Adipose tissue (tissue), 3 donors: ENCODE measurements around the gene TSSK3. TPM values are rescaled to one million over a fixed set of nuclear protein-coding genes. Genes with fewer than 3 reads are reported as not detected.
"Not testable (repeated sequence)": the region's sequence is repeated elsewhere in the genome, so short reads cannot be mapped to it uniquely, and the experiment has no call there.

Source experiments
- H3K27ac ChIP-seq: one replicate; pipeline ENCODE4 v1.5.1; 2013; ENCODE audit warnings: low read depth, low read length
- WGBS, 3 donors: extraction: QIAGEN DNeasy Blood & Tissue Kit; methylation state at CpG; one replicate each; pipeline ENCODE4 v1.1.7; 2013; 5-methylcytosine and 5-hydroxymethylcytosine counted together
- polyA plus RNA-seq, 3 donors: library from polyadenylated mRNA; stranded (reverse); fragments of 200-250 nt; gene quantifications; one replicate each; pipeline ENCODE4 v1.2.3, GENCODE V29; 2013
- donor health status: healthy with polysubstance abuse.
- donor health status: Bipolar disorder and iron deficiency.
- donor health status: healthy.

The TSSK3 gene
- polyA plus RNA-seq, 3 donors = 0.22 to 0.66 (median 0.34) TPM

DNA sequence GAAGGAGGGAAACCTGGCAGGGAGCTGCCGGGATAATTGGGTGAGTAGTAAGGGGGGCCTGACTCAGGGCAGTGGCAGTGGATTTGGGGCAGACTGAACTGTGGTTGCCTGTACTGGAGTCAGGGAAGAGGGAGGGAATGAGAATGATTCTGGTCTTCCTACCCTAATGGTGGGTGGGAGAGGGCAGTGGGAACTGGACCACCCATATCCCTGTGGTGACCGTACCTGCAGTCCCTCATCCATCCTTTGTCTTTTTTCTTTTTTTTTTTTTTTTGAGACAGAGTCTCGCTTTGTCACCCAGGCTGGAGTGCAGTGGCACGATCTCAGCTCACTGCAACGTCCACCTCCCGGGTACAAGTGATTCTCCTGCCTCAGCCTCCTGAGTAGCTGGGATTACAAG is 6.6 kb upstream of the TSSK3 start:
- 92 to 96% (median 92%) methylated on average over 6 of the region's 6 CpGs for WGBS, 3 donors
- not testable (repeated sequence) for H3K27ac ChIP-seq

DNA sequence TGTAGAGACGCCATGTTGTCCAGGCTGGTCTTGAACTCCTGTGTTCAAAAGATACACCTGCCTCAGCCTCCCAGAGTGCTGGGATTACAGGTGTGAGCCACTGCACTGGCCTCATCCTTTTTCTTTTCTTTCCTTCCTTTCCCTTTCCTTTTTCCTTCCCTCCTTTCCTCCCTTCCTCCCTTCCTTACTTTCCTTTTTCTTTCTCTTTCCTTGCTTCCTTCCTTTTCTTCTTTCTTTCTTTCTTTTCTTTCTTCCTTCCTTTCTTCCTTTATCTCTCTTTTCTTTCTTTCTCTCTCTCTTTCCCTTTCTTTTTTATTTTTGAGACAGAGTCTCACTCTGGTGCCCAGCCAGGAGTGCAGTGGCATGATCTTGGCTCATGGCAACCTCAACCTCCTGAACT is 5.9 kb upstream of the TSSK3 start:
- no peak overlapping the region for H3K27ac ChIP-seq
- 95 to 100% (median 96%) methylated on average over 1 of the region's 1 CpG for WGBS, 3 donors

DNA sequence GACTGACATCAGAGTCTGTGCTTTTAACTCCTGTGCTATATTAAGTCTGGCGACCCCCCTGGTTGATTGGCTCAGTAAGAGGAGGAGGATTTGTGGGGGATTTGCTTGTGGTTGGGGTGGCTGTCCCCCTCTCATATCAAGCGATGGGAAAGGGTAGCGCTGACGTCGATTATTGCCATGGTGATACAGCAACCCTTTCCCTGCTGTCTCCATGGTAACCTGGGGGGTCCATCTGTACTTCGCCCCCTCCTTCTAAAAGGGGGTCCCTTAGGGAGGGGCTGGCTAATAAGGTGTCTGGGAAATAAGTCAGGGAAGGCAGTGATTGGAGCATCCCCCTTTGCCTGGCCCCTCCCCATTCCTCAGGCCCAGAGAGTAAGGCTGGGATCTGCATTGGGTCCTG is 4.7 kb upstream of the TSSK3 start:
- WGBS, 3 donors = 74 to 79% (median 78%) methylated on average over 6 of the region's 6 CpGs

DNA sequence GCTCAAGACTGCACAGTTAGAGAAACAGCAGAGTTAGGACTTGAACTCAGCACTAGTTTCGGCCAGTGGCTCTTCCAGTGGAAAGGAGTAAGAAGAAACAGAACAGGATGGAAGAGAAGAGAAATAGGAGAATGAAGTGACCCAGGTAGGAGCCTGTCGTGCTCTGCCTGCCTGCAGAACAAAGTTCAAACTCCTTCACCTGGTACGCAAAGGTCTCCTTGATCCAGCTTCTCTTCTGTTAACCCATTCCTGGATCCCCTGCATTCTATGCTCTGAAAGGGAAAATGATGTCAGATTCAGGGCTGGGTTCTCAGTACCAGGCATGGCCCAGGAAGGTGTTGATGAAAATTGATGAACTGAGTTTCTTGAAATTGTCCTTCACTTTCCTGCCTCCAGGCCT is 3.9 kb upstream of the TSSK3 start:
- no peak overlapping the region for H3K27ac ChIP-seq
- WGBS, 3 donors = 51 to 94% (median 78%) methylated on average over 3 of the region's 3 CpGs

More for the DNA sequence above, 4.7 kb upstream of the TSSK3 start:
- H3K27ac ChIP-seq = no peak overlapping the region

DNA sequence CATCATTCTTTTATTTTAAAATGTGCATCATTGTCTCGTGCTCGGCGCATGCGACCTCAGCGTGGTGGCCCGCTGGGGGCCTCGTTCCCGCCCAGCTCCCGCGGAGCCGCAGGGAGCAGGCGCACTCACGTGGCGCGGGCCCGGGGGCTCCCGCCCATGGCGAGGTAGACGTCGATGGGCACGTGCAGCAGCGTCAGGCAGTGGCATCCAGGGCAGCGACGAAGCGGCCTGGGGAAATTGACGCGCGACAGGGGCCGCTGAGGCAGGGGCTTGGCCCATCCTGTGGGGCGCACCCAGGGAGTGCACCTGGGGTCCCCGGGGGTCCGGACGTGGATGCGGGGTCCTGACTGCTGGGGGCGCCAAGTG is 1.0 kb upstream of the TSSK3 start:
- H3K27ac ChIP-seq = no peak overlapping the region

DNA sequence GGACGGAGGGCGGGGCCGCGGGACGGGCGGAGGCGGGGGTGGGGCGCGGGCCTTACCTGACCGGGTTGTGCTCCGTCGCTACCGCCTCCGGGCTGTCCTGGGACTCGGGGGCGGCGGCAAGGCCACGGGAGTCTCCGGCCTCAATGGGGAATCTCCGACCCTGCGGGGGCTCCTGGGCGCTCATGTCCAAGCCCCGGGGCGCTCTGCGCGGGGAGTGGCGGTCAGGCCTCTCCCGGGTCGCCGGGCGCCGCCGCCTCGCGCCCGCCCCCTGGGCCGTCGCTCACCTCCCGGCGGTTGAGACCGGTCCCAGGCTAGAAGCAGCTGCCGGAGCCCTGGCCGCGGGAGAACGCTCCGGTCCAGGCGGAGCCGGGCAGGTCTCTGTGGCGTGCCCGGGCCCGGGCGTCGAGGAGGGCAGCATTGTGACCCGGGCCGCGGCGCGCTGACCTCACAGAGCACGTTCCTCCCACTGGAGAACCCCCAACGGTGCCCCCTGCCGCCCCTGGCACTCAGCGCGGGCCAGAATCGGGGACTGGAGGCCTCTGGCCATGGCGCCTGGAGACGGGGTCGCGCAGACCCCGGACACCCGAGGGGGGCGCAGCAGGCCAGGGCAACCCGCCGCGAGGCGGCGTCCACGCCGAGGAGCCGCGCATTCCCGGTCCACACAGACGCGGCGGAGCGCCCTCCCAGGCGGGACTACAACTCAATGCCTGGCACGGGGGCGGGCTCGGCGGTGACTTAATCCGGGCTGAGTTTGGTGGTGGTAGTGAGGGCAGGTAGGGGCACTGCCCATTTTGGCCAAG is 465 bp upstream of the TSSK3 start:
- peak overlapping the region; percentile 21 for H3K27ac ChIP-seq
- WGBS, 3 donors = 1 to 3% (median 3%) methylated on average over 70 to 91 of the region's 91 CpGs

More for the DNA sequence above, 1.0 kb upstream of the TSSK3 start:
- 54 to 65% (median 64%) methylated on average over 35 of the region's 35 CpGs for WGBS, 3 donors

DNA sequence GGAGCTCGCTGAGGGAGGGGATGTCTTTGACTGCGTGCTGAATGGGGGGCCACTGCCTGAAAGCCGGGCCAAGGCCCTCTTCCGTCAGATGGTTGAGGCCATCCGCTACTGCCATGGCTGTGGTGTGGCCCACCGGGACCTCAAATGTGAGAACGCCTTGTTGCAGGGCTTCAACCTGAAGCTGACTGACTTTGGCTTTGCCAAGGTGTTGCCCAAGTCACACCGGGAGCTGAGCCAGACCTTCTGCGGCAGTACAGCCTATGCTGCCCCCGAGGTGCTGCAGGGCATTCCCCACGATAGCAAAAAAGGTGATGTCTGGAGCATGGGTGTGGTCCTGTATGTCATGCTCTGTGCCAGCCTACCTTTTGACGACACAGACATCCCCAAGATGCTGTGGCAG is 1.4 kb downstream of the TSSK3 start:
- H3K27ac ChIP-seq = no peak overlapping the region
- WGBS, 3 donors = 85 to 93% (median 90%) methylated on average over 12 of the region's 12 CpGs

DNA sequence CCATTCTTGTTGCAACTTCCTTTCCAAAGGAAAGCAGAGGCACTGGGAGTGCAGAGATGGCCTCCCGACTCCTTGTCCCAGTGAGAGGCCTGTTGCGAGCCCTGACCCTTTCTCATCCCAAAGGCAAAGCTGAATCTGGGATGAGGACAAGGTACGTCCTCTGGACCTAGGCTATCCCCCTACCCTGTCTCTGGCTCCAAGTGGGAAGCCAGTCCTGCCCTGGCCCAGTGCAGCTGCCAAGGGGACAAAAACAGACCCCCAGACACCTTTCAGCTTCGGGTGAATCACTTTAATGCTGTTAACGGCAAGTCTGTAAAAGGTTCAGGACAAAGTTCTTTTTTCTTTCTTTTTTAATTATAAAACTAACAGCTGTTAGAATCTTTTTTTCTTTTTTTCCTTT is 2.5 kb downstream of the TSSK3 start:
- no peak overlapping the region for H3K27ac ChIP-seq
- WGBS, 3 donors = 88 to 92% (median 89%) methylated on average over 5 of the region's 5 CpGs

DNA sequence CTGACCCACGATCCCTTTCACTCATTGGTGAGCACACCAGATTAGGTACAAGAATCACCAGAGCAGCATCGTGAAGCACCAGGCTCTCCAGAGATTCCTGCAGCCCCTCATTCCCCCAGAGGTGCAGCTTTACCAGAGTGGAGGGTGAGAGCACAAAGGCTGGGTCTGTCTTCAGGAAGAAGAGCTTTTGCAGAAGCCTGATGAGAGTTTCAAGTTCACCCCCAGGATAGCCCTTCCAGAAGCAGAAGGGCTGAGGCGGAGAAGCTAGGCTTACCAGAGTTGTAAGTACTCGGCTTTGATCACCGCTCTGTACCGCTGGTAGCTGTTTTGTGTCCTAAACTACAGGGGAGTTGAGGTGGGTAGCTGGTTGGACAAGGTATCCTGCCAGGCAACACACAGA is 3.1 kb downstream of the TSSK3 start:
- no peak overlapping the region for H3K27ac ChIP-seq
- WGBS, 3 donors = 86 to 89% (median 87%) methylated on average over 6 of the region's 6 CpGs

DNA sequence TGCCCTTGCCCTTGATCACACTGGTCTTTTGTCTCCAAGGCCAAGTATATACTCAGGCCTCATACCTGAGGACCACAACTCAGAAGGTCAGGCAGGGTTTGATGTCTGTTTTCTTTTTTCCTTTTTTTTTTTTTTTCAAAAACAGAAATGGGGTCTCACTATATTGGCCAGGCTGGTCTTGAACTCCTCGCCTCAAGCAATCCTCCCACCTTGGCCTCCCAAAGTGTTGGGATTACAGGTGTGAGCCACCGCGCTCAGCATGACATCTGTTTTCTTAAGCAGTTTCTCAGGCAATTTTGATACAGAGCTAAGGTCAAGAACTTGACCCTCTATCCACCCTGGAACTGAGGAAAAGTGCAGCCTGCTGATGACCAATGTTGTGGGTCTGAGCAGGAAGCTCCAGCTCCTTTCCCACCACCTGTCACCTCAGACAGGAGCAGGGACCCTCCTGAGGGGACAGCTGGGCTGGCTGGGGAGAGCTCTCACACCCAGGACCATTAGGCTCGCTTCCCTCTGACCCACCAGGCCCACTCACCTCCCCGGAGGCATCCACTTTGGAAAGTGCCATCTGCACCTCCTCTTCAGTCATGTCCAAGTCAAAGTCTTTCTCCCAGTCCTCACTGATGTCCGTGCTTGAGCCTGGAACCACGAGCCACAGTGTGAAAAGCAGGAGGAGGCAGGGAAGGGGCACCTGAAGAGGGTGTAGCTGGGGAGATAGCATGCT is 5.7 kb downstream of the TSSK3 start:
- no peak overlapping the region for H3K27ac ChIP-seq
- 90 to 94% (median 93%) methylated on average over 7 of the region's 7 CpGs for WGBS, 3 donors

DNA sequence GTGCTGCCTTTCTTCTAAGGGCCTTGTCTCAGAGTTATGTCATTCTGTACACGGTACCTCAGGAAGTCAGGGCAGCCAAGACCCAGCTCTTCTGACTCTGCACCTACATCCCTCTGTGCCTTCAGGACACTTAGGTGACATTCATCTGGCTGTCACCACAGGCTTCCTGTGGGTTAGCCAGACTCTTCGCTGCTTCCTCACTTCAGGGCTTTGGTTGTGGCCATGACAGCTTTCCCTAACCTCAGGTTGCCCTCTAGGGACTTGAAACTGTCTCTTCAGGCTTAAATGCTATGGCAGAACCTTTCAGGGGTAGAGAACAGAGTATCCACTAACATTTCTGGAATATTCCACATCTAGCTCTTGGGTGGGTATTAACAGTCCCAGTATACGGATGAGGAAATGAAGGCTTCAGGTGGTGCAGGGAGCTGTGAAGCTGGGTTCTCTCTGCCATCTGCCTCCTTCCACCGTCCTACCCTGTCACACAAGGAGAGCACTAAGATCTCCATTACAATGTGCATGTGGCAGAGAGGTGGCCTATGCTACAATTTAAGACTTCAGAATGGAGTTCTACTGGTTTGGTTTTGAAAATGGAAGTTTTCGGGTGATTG is 9.9 kb downstream of the TSSK3 start:
- no peak overlapping the region for H3K27ac ChIP-seq
- 75 to 88% (median 80%) methylated on average over 5 of the region's 5 CpGs for WGBS, 3 donors

DNA sequence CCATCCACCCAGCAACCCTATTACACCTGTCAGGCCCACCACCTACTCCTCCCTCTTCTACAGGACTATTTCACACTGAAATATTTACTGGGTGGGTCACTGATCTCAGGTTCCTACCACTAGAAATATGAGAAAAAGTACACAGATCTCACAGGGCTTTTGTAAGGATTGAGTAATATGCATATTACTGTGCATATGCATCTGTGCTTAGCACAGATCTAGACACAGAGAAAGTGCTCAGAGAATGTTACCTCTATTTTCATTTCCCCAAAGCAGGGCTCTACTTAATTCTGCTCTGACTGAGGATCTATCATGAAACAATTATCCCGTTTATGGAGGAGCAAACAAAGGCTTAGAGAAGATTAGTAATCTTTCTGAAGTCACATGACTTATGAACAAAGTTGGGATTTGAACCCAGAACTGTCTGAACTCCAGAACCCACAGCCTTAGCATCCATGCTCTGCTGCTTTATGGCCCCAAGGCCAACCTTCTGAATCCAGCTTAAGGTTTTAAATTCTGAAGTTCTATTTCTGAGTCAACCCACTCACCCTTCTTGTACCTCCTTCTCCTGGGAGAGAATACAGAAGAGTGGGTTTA is 11.8 kb downstream of the TSSK3 start:
- H3K27ac ChIP-seq = no peak overlapping the region
- WGBS, 3 donors = 33 to 75% (median 64%) methylated on average over 1 of the region's 1 CpG

DNA sequence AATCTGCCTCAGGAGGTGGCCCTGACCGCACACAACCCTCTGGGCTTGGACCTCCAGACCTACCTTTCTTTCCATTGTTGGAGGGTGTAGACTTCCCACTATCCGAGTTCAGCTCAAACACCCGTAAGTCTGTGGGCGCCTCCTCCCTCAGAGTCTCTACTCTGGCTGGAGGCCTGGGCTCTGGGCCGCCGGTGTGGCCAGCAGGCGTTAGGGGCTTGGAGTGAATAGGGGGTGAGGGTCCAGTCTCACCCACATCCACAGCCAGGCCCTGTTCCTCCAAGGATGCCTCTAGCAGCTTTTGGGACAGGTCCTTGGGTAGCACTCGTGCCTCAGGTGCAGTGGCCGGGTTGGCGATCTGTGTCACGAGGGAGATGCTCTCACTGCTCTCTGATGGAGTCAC is 13.9 kb downstream of the TSSK3 start:
- 92 to 95% (median 94%) methylated on average over 11 of the region's 11 CpGs for WGBS, 3 donors
- H3K27ac ChIP-seq = no peak overlapping the region

DNA sequence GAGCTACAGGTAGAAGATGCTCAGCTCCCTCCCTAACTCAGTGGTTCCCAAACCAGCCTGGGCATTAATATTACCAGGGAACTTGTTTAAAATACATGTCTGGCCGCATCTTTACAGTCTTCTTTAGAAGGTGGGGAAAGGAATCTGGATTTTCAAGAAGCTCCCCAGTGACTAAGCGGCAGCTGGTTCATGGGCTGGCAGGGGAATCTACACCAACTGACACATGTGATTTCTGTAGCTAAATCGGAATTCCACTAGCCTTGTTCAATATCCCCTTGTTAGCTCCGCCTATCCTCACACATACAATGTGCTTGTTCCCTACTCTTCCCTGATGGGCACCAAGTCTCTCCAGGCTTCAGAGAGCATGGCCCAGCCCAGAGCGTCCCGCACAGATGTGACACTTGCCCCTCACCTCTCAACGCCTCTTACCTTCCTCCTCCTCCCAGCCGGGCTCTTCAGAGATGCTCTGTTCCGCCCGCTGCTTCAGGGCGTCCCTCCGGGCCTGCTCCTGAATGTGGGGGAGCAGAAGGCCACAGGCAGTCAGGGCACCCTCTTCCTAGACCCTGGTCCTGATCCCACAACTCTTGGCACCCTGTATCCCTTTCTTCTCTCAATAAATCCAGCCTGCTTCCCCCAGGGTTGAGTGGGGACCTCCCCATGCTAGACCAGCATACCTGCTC is 15.3 kb downstream of the TSSK3 start:
- 91 to 93% (median 93%) methylated on average over 12 of the region's 12 CpGs for WGBS, 3 donors

DNA sequence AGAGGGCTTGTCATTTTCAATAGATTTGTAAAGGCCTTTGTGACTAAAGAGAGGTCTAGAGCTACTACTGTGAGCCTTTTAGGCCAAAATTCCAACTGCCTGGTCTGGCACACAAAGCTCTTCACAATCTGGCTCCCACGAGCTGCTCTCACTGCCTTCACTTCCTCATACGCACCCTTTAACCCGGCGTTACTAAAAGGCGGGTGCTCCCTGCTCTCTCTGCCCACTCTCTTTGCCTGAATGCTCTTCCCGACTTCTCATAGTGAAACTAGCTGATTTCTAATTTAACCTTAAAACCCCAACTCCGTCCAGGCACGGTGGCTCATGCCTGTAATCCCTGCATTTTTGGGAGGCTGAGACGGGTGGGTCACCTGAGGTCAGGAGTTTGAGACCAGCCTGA is 17.7 kb downstream of the TSSK3 start:
- no peak overlapping the region for H3K27ac ChIP-seq
- 87 to 93% (median 91%) methylated on average over 9 of the region's 9 CpGs for WGBS, 3 donors

More for the DNA sequence above, 15.3 kb downstream of the TSSK3 start:
- no peak overlapping the region for H3K27ac ChIP-seq

DNA sequence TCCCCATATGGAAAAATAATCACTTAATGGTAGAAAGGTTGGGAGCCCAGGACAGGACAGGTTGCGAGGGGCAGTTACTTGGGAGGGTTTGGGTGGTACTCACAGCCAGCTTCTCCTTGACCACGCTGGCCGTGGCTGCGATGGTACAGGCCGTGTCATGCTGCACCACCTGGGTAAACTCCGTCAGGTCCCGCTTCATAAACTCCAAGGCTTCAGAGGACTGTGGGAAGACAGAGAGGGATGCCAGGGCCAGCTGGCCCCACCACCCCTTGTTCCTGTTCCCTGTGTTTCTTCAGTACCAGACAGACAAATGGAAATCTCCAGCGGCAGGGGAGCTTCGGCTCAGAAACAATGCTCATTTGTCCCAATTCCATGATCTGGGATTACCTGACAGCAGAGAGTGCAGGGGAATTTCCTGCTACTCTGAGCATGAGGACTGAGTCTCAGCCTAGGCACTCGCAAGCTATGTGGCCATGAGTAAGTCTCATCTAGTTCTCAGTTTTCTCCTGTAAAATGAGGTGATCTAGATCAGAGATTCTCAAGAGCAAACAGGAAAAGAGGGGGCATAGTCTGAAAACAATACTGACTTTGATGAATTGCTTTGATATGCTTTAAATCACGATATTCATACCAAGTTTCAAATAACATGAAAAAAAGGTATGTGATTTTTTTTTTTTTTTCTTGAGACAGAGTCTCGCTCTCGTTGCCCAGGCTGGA is 24.5 kb downstream of the TSSK3 start:
- H3K27ac ChIP-seq = no peak overlapping the region
- 83 to 95% (median 93%) methylated on average over 13 of the region's 13 CpGs for WGBS, 3 donors

DNA sequence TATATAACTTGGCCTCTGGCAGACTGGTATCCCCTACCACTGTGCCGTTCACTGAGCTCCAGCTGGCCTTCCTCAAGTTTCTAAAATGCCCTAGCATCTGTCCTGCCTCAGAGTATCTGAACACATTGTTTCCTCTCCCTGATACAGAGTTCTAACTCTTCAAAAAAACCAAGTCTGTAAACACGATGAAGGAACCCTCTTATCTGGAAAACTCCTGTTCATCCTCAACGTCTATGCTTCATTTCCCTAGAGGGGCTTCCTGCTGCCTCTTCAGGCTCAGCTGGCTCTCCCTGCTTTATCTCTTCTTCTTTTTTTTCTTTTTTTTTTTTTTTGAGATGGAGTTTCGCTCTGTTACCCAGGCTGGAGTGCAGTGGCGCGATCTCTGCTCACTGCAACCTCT is 26.3 kb downstream of the TSSK3 start:
- WGBS, 3 donors = 79 to 87% (median 86%) methylated on average over 6 of the region's 6 CpGs
- no peak overlapping the region for H3K27ac ChIP-seq
